Mesothelial cell of epicardium (in vitro differentiated cells): ENCODE data around the gene ZBTB4. TPM values are rescaled to one million over a fixed set of nuclear protein-coding genes. Genes with fewer than 3 reads are reported as not detected.

Experiments used
- DNase-seq, 2 experiments: peaks; one replicate each; pipeline ENCODE4 v3.0.0; 2021; ENCODE audit warnings: low spot score in 2 of 2; ENCODE audit not compliant: unreplicated experiment in 2 of 2
- H3K27ac Mint-ChIP-seq: 2 replicates; pipeline ENCODE4 v1.8.0; 2021; ENCODE audit warnings: mixed read lengths
- H3K27me3 Mint-ChIP-seq: 2 replicates; pipeline ENCODE4 v1.8.0; 2021; ENCODE audit warnings: low read depth, mixed read lengths
- H3K36me3 Mint-ChIP-seq: 2 replicates; pipeline ENCODE4 v1.8.0; 2021; ENCODE audit warnings: mixed read lengths
- H3K4me1 Mint-ChIP-seq: 2 replicates; pipeline ENCODE4 v1.8.0; 2021; ENCODE audit warnings: mixed read lengths
- H3K4me3 Mint-ChIP-seq: 2 replicates; pipeline ENCODE4 v1.8.0; 2021; ENCODE audit warnings: mild to moderate bottlenecking, moderate library complexity, mixed read lengths
- H3K9me3 Mint-ChIP-seq: 2 replicates; pipeline ENCODE4 v1.8.0; 2021; ENCODE audit warnings: mixed read lengths
- CTCF ChIP-seq: fragments of 200-600 bp; sonication (generic); IDR thresholded peaks from one replicate; pipeline ENCODE4 v1.5.0; 2021; ENCODE audit warnings: antibody characterized with exemption; ENCODE audit not compliant: unreplicated experiment
- total RNA-seq: library from RNA; stranded (reverse); gene quantifications from 3 replicates; pipeline ENCODE4 v1.2.1, GENCODE V29; 2021

Gene ZBTB4
- total RNA-seq, 1 donor from 2014 or later, result 39.7 TPM

GRCh38 chr17:7462474-7463371, 16.7 kb downstream of the ZBTB4 start:
- Mint-ChIP-seq H3K27me3 (no peaks in the 10 kb centered on the region), H3K36me3 (peaks cover 18% of the 10 kb centered on the region), H3K27ac (no peak overlapping the region), H3K9me3 (no peaks in the 10 kb centered on the region), H3K4me3 (no peak overlapping the region), H3K4me1 (peaks cover 9% of the 10 kb centered on the region)
- no peak for TF ChIP-seq CTCF
- no peak for DNase-seq

- Mint-ChIP-seq H3K36me3 (peaks cover 15% of the 10 kb centered on the region), H3K27ac (no peak overlapping the region), H3K4me3 (no peak overlapping the region), H3K9me3 (no peaks in the 10 kb centered on the region), H3K27me3 (no peaks in the 10 kb centered on the region), H3K4me1 (peaks cover 3% of the 10 kb centered on the region)
- DNase-seq, result no peak
- no peak for TF ChIP-seq CTCF
These were observed 18.4 kb downstream of the ZBTB4 start for GRCh38 chr17:7460850-7461660.

GRCh38 chr17:7459961-7460545, 19.4 kb downstream of the ZBTB4 start:
- no peaks in the 10 kb centered on the region for H3K27me3 Mint-ChIP-seq
- H3K9me3 Mint-ChIP-seq, result no peaks in the 10 kb centered on the region
- H3K36me3 Mint-ChIP-seq, result peaks cover 13% of the 10 kb centered on the region
- no peak for DNase-seq
- H3K4me1 Mint-ChIP-seq, result peaks cover 8% of the 10 kb centered on the region
- no peak overlapping the region for H3K4me3 Mint-ChIP-seq
- TF ChIP-seq CTCF, result no peak
- H3K27ac Mint-ChIP-seq, result peak overlapping the region; percentile 52

- no peaks in the 10 kb centered on the region for H3K9me3 Mint-ChIP-seq
- H3K27me3 Mint-ChIP-seq, result peaks cover 21% of the 10 kb centered on the region
- no peak overlapping the region for H3K27ac Mint-ChIP-seq
- H3K4me1 Mint-ChIP-seq, result peaks cover 22% of the 10 kb centered on the region
- no peak for DNase-seq
- H3K36me3 Mint-ChIP-seq, result peaks cover 11% of the 10 kb centered on the region
- TF ChIP-seq CTCF, result no peak
- no peak overlapping the region for H3K4me3 Mint-ChIP-seq
These were observed 31.0 kb downstream of the ZBTB4 start for GRCh38 chr17:7448461-7448860.

- no peak for TF ChIP-seq CTCF
- Mint-ChIP-seq H3K27ac (peak overlapping the region; percentile 78), H3K4me1 (peaks cover 40% of the 10 kb centered on the region), H3K9me3 (no peaks in the 10 kb centered on the region), H3K27me3 (peaks cover 21% of the 10 kb centered on the region), H3K36me3 (peaks cover 9% of the 10 kb centered on the region), H3K4me3 (peak overlapping the region; percentile 75)
- DNase-seq, result no peak
These were observed 33.8 kb downstream of the ZBTB4 start for GRCh38 chr17:7445619-7445968.
